Measurements from ENCODE around the gene ZNF148. TPM values are rescaled to one million over a fixed set of nuclear protein-coding genes. Genes with fewer than 3 reads are reported as not detected.

ZNF148 gene
- 34.5 TPM for total RNA-seq (2013)
- polyA plus RNA-seq, result 10 to 100 TPM in 2 of 3 donors, 1 to 10 TPM in 1; 6.5 to 48.4 (median 34.1) TPM
- 8.5 and 16.6 TPM in 2 replicates for polyA minus RNA-seq
- total RNA-seq, result 55.3 to 206 (median 81.6) reads per million in 11 experiments

- intact Hi-C loops (cut with micrococcal nuclease), result no loop called here
These were observed at the start of gene ZNF148 for GRCh38 chr3:125374996-125375941. Gene ZNF148, minus strand, starts transcription at chr3:125375325. Its CDS starts 61,685 bp downstream, at chr3:125313640.

More at GRCh38 chr3:125374996-125375941, at the start of gene ZNF148:
- peaks cover 17 to 20% of the 10 kb centered on the region in 2 donors for H3K4me1 ChIP-seq (ENCODE audit: control insufficient read depth in 1 of 2, insufficient read depth in 2 of 2, low read length in 2 of 2)
- Mint-ChIP-seq H3K36me3 (peaks cover 8 to 20% of the 10 kb centered on the region in 2 donors), H3K4me3 (peak within 1 kb of the TSS; percentile 91 to 99), H3K4me1 (peaks cover 34% of the 10 kb centered on the region), H3K27ac (peak within 1 kb of the TSS; percentile 85 to 96 (median 89)), H3K9me3 (no peaks in the 10 kb centered on the region), H3K27me3 (ENCODE audit: low read depth in 3 of 3) (peaks cover 0 to 3% (median 2%) of the 10 kb centered on the region in 3 donors)
- H3K79me2 ChIP-seq (ENCODE audit: insufficient read depth, low read length), result peaks cover 57% of the 10 kb centered on the region
- H3K27me3 ChIP-seq (ENCODE audit: control insufficient read depth in 2 of 2, insufficient read depth in 2 of 2, low read length in 2 of 2), result no peaks in the 10 kb centered on the region
- 1% methylated on average over 34 of the region's 69 CpGs for WGBS (ENCODE audit: insufficient coverage)
- peak within 1 kb of the TSS; percentile 82 for H3K4me2 ChIP-seq (replicated peaks; ENCODE audit: extremely low read depth, low read length, poor library complexity, severe bottlenecking)
- no peaks in the 10 kb centered on the region for H3K9me3 ChIP-seq (replicated peaks in 1 of 2; ENCODE audit: control insufficient read depth in 1 of 2, insufficient read depth in 1 of 2, low read length in 2 of 2)
- H2AFZ ChIP-seq (ENCODE audit: insufficient read depth, low read depth, low read length, poor library complexity, severe bottlenecking), result peak within 1 kb of the TSS; percentile 94
- H3K27ac ChIP-seq (ENCODE audit: low read depth in 1 of 2, low read length in 2 of 2), result peak within 1 kb of the TSS; percentile 74 to 86
- peak within 1 kb of the TSS; percentile 89 for H3K9ac ChIP-seq (ENCODE audit: insufficient read depth, low read length, poor library complexity, severe bottlenecking)
- peak within 1 kb of the TSS; percentile 84 to 87 (median 86) for H3K4me3 ChIP-seq (replicated peaks in 1 of 3; ENCODE audit: low read depth in 2 of 3, low read length in 3 of 3)
- TF ChIP-seq CTCF (IDR thresholded peaks at IDR 0.05), result no peak
- H4K20me1 ChIP-seq (ENCODE audit: insufficient read depth, low read length), result peaks cover 39% of the 10 kb centered on the region
- H3K36me3 ChIP-seq (replicated peaks in 1 of 2; ENCODE audit: control insufficient read depth in 1 of 2, insufficient read depth in 2 of 2, low read length in 2 of 2), result no peaks in the 10 kb centered on the region
- peak; percentile 85 to 88 (median 88) for DNase-seq
